Breast epithelium (tissue), 4 donors: Measurements from ENCODE around the gene CD93. TPM values are rescaled to one million over a fixed set of nuclear protein-coding genes. Genes with fewer than 3 reads are reported as not detected.

Source experiments
- DNase-seq, 2 donors: peaks; one replicate each; pipeline ENCODE4 v3.0.0-alpha.2; 2019; ENCODE audit warnings: low spot score in 2 of 2
- H3K27ac ChIP-seq, 2 donors: fragments of 200-600 bp; sonication (generic) in 1 of 2; one replicate each; pipeline ENCODE4 v1.5.1; 2016 to 2019; ENCODE audit warnings: mild to moderate bottlenecking in 1 of 2
- H3K27me3 ChIP-seq, 2 donors: fragments of 200-600 bp; sonication (generic) in 1 of 2; one replicate each; pipeline versions ENCODE4 v1.5.1 to v1.6.0; 2017 to 2019; ENCODE audit warnings: control low read depth in 1 of 2, mild to moderate bottlenecking in 1 of 2
- H3K36me3 ChIP-seq: fragments of 200-600 bp; one replicate; pipeline ENCODE4 v1.5.1; 2019
- H3K4me1 ChIP-seq, 2 donors: fragments of 200-600 bp; sonication (generic); one replicate each; pipeline ENCODE4 v1.5.1; 2016 to 2019; ENCODE audit warnings: control low read depth in 1 of 2
- H3K4me3 ChIP-seq, 3 donors: fragments of 200-600 bp; sonication (generic); 1 replicate in 2 of 3; 2 replicates in 1 of 3; pipeline ENCODE4 v1.5.1; 2016 to 2019; ENCODE audit warnings: mild to moderate bottlenecking in 3 of 3, moderate library complexity in 2 of 3
- H3K9me3 ChIP-seq, 2 donors: fragments of 200-600 bp; sonication (generic) in 1 of 2; one replicate each; pipeline ENCODE4 v1.5.1; 2016 to 2019; ENCODE audit warnings: control low read depth in 1 of 2
- POLR2A ChIP-seq: fragments of 450-650 bp; IDR thresholded peaks from one replicate; pipeline ENCODE4 v1.6.1; 2016; ENCODE audit warnings: antibody characterized with exemption, mild to moderate bottlenecking, moderate library complexity
- POLR2AphosphoS5 ChIP-seq, 3 donors: sonication (generic); formaldehyde crosslinking; IDR thresholded peaks; one replicate each; pipeline ENCODE4 v1.6.1; 2017; ENCODE audit warnings: antibody characterized with exemption in 3 of 3
- intact Hi-C: fragments of 100-400 bp; cut with DNase I; formaldehyde crosslinking; loops from one replicate; pipeline ENCODE4 v1.15.1; 2023; ENCODE audit warnings: low total_unique reads
- total RNA-seq, 3 donors: library from RNA; depleted of rRNA; stranded (reverse); fragments of >200 nt; gene quantifications; one replicate each; pipeline ENCODE4 v1.1.0, GENCODE V29; 2016
- TF ChIP-seq, protein P1 (sequence below), 3 donors: fragments of 450-650 bp; IDR thresholded peaks; one replicate each; pipeline ENCODE4 v1.5.1; 2016 to 2017; ENCODE audit warnings: antibody characterized with exemption in 3 of 3, mild to moderate bottlenecking in 3 of 3, moderate library complexity in 3 of 3

Gene CD93
- total RNA-seq, 3 donors from 2014 or later: 19.2 to 64.9 (median 36.5) TPM

DNA sequence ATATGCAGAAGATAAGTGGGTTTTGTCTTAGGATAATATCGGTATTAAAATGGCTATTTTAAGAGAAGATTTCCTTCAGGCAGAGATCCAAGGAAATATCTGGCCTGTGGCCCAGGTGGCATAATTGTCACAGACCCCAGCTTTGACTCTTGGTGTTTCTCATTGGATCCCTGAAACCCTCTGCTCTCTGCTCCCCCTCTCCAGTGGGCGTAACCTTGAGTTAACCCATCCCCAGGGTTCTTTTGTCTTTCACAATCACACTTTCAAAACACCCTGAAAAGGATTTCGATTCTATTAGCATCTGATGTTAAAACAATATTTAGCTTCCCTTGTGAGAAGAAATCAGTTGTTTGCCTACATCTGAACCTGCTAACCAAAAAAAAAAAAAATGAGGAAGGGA is 43.9 kb downstream of the CD93 start:
- intact Hi-C loops: no loop called here
- DNase-seq: no peak
- Histone ChIP-seq H3K4me1 (no peaks in the 10 kb centered on the region), H3K36me3 (no peaks in the 10 kb centered on the region), H3K9me3 (no peaks in the 10 kb centered on the region), H3K27me3 (peaks cover 0 to 6% of the 10 kb centered on the region in 2 donors), H3K4me3 (no peak overlapping the region), H3K27ac (no peak overlapping the region)
- TF ChIP-seq POLR2A (no peak), POLR2AphosphoS5 (IDR thresholded peaks at IDR 0.05) (no peak)
- TF ChIP-seq, protein P1, sequence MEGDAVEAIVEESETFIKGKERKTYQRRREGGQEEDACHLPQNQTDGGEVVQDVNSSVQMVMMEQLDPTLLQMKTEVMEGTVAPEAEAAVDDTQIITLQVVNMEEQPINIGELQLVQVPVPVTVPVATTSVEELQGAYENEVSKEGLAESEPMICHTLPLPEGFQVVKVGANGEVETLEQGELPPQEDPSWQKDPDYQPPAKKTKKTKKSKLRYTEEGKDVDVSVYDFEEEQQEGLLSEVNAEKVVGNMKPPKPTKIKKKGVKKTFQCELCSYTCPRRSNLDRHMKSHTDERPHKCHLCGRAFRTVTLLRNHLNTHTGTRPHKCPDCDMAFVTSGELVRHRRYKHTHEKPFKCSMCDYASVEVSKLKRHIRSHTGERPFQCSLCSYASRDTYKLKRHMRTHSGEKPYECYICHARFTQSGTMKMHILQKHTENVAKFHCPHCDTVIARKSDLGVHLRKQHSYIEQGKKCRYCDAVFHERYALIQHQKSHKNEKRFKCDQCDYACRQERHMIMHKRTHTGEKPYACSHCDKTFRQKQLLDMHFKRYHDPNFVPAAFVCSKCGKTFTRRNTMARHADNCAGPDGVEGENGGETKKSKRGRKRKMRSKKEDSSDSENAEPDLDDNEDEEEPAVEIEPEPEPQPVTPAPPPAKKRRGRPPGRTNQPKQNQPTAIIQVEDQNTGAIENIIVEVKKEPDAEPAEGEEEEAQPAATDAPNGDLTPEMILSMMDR (IDR thresholded peaks at IDR 0.05): no peak

- Histone ChIP-seq H3K36me3 (no peaks in the 10 kb centered on the region), H3K27me3 (peaks cover 0 to 26% of the 10 kb centered on the region in 2 donors), H3K4me3 (no peak overlapping the region), H3K27ac (no peak overlapping the region), H3K4me1 (no peaks in the 10 kb centered on the region), H3K9me3 (no peaks in the 10 kb centered on the region)
- DNase-seq: no peak
- intact Hi-C loops: no loop called here
- TF ChIP-seq, protein P1 (IDR thresholded peaks at IDR 0.05): no peak
- TF ChIP-seq POLR2A: no peak
- TF ChIP-seq POLR2AphosphoS5 (IDR thresholded peaks at IDR 0.05): no peak
Observed at GRCh38 chr20:23039885-23040508, 46.1 kb downstream of the CD93 start.

DNA sequence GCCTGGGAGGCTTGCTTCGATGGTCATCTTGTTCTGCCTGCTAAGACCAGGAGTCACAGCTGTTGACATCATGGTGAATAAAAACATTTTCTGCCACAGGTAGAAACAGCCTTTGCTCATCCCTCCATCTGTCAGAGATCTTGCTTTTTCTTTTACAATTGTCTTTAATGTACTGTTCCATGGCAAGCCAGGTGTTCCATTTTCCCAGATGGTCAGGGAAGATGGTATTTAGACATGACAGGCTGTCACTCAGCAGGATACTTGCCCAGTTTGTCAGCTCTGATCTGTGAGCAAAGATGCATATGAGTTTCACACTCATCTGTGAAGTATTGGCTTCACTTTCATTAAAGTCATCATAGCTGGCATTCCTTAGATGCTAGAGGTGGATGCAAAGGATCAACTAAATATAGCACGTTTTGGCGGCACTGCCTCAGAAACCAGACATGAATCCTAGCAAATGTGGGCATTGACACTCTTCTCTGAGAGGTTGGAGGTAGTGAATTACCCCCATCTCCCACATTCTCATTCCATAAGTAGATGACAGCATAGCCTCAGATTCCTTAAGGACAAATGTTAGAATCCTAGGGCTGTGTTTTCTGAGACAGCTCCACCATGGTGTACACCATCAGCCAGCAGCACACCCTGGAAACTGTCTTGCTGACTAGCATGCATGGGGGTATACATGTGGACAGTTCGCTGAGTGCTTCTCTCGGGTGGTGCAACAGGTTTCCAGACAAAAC is 46.8 kb downstream of the CD93 start:
- Histone ChIP-seq H3K27ac (no peak overlapping the region), H3K36me3 (no peaks in the 10 kb centered on the region), H3K27me3 (peaks cover 0 to 33% of the 10 kb centered on the region in 2 donors), H3K4me3 (no peak overlapping the region), H3K9me3 (no peaks in the 10 kb centered on the region), H3K4me1 (no peaks in the 10 kb centered on the region)
- no peak for DNase-seq
- intact Hi-C loops: no loop called here
- no peak for TF ChIP-seq POLR2A
- TF ChIP-seq, protein P1 (IDR thresholded peaks at IDR 0.05): no peak
- no peak for TF ChIP-seq POLR2AphosphoS5 (IDR thresholded peaks at IDR 0.05)

DNA sequence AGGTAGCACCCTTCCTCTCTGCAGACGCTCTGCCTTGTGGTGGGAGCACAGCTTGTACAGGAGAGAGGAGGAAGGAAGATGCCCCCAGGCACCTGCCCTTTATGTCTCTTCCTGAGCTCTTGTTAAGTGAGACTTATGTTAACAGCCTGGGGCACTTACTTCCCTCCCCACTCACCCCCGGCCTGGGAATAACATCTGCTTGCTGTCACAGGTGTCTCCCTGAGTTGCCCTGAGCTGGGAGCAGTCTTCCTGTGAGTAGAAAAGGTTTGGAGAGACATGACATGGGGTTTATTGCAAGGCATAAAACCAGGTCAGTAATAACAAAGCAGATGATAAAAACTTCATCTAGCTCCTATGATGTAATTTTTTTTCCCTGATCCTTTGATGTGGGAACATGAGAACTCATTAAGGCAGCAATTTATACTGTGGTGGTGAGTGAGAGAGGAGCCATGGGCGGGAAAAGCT is 49.1 kb downstream of the CD93 start:
- Histone ChIP-seq H3K27me3 (peaks cover 0 to 37% of the 10 kb centered on the region in 2 donors), H3K4me1 (no peaks in the 10 kb centered on the region), H3K36me3 (no peaks in the 10 kb centered on the region), H3K9me3 (no peaks in the 10 kb centered on the region), H3K27ac (no peak overlapping the region), H3K4me3 (no peak overlapping the region)
- DNase-seq: no peak
- TF ChIP-seq POLR2A (no peak), POLR2AphosphoS5 (IDR thresholded peaks at IDR 0.05) (no peak)
- TF ChIP-seq, protein P1 (IDR thresholded peaks at IDR 0.05): no peak
- intact Hi-C loops: no loop called here

- Histone ChIP-seq H3K9me3 (no peaks in the 10 kb centered on the region), H3K4me1 (no peaks in the 10 kb centered on the region), H3K36me3 (no peaks in the 10 kb centered on the region), H3K4me3 (no peak overlapping the region), H3K27me3 (peaks cover 0 to 37% of the 10 kb centered on the region in 2 donors), H3K27ac (no peak overlapping the region)
- TF ChIP-seq POLR2A: no peak
- TF ChIP-seq, protein P1 (IDR thresholded peaks at IDR 0.05): no peak
- TF ChIP-seq POLR2AphosphoS5 (IDR thresholded peaks at IDR 0.05): no peak
- intact Hi-C loops: no loop called here
- DNase-seq: no peak
Observed at GRCh38 chr20:23036371-23036770, 49.8 kb downstream of the CD93 start.
